CD4-positive, CD25-positive, alpha-beta regulatory T cell (primary cell): ENCODE measurements around the gene UMAD1. TPM values are rescaled to one million over a fixed set of nuclear protein-coding genes. Genes with fewer than 3 reads are reported as not detected.

Experiments
- ATAC-seq, 2 donors: fragments of 150-1000 bp; cut with Tn5 transposase; one replicate each; pipeline ENCODE4 v1.10.0; 2021; ENCODE audit warnings: low read depth in 2 of 2, moderate number of reproducible peaks in 2 of 2, moderate library complexity in 1 of 2
- DNase-seq, 3 donors: peaks; one replicate each; pipeline versions ENCODE4 v3.0.0 to v3.0.0-alpha.2; 2012 to 2022; ENCODE audit warnings: mixed read lengths in 1 of 3
- H3K27ac ChIP-seq: one replicate; pipeline ENCODE4 v1.7.0; 2013; ENCODE audit warnings: mild to moderate bottlenecking, low read length; ENCODE audit not compliant: insufficient read depth, poor library complexity, severe bottlenecking
- H3K27me3 ChIP-seq: one replicate; pipeline ENCODE4 v1.7.0; 2013; ENCODE audit warnings: low read length; ENCODE audit not compliant: control insufficient read depth, insufficient read depth
- H3K36me3 ChIP-seq: one replicate; pipeline ENCODE4 v1.7.0; 2013; ENCODE audit warnings: mild to moderate bottlenecking, low read length, moderate library complexity; ENCODE audit not compliant: control insufficient read depth, insufficient read depth
- H3K4me1 ChIP-seq: 2 replicates; pipeline ENCODE4 v1.7.0; 2013; ENCODE audit warnings: mild to moderate bottlenecking, low read length; ENCODE audit not compliant: insufficient read depth, control insufficient read depth, poor library complexity, severe bottlenecking
- H3K4me3 ChIP-seq: one replicate; pipeline ENCODE4 v1.7.0; 2013; ENCODE audit warnings: low read depth, mild to moderate bottlenecking, low read length, moderate library complexity
- H3K9me3 ChIP-seq, 2 experiments: 1 replicate in 1 of 2; 2 replicates in 1 of 2; pipeline ENCODE4 v1.7.0; 2013; ENCODE audit warnings: low read length in 2 of 2, mild to moderate bottlenecking in 1 of 2, moderate library complexity in 1 of 2; ENCODE audit not compliant: control insufficient read depth in 2 of 2
- H3K27ac Mint-ChIP-seq, 3 donors: one replicate each; pipeline ENCODE4 v1.8.0; 2020 to 2022; ENCODE audit warnings: mild to moderate bottlenecking in 3 of 3, mixed read lengths in 3 of 3, moderate library complexity in 2 of 3
- H3K27me3 Mint-ChIP-seq: one replicate; pipeline ENCODE4 v1.8.0; 2022; ENCODE audit warnings: mild to moderate bottlenecking, mixed read lengths
- H3K36me3 Mint-ChIP-seq: one replicate; pipeline ENCODE4 v1.8.0; 2020; ENCODE audit warnings: mixed read lengths
- H3K4me1 Mint-ChIP-seq, 4 donors: one replicate each; pipeline ENCODE4 v1.8.0; 2020 to 2022; ENCODE audit warnings: mixed read lengths in 4 of 4, mild to moderate bottlenecking in 1 of 4
- H3K4me3 Mint-ChIP-seq, 4 donors: one replicate each; pipeline ENCODE4 v1.8.0; 2020 to 2022; ENCODE audit warnings: mild to moderate bottlenecking in 4 of 4, mixed read lengths in 4 of 4, moderate library complexity in 3 of 4
- H3K9me3 Mint-ChIP-seq, 7 donors: one replicate each; pipeline ENCODE4 v1.8.0; 2020 to 2022; ENCODE audit warnings: mixed read lengths in 7 of 7, mild to moderate bottlenecking in 3 of 7, moderate library complexity in 2 of 7
- polyA plus RNA-seq, 4 donors: library from polyadenylated mRNA; unstranded; fragments of 300-500 nt; fragmentation: Illumina TruSeq; gene quantifications; one replicate each; pipeline ENCODE4 v1.2.3, GENCODE V29; 2021
- total RNA-seq: library from RNA; stranded (reverse); gene quantifications from one replicate; pipeline ENCODE4 v1.2.3, GENCODE V29; 2022

Gene UMAD1
- total and polyA plus RNA-seq, 5 donors from 2014 or later, result 21.5 to 37.3 (median 31.9) TPM

GRCh38 chr7:7792056-7792455, 151.5 kb downstream of the UMAD1 start:
- no peak overlapping the region for H3K4me3 Mint-ChIP-seq
- no peak overlapping the region for H3K27ac Mint-ChIP-seq
- Histone ChIP-seq H3K4me1 (peaks cover 5% of the 10 kb centered on the region), H3K4me3 (no peak overlapping the region), H3K9me3 (no peaks in the 10 kb centered on the region), H3K27me3 (no peaks in the 10 kb centered on the region), H3K36me3 (peaks cover 21% of the 10 kb centered on the region), H3K27ac (no peak overlapping the region)
- ATAC-seq, result no peak
- no peaks in the 10 kb centered on the region for H3K27me3 Mint-ChIP-seq
- peaks cover 8 to 19% (median 13%) of the 10 kb centered on the region in 4 donors for H3K4me1 Mint-ChIP-seq
- H3K36me3 Mint-ChIP-seq, result peaks cover 54% of the 10 kb centered on the region
- H3K9me3 Mint-ChIP-seq, result peaks cover 0 to 4% (median 0%) of the 10 kb centered on the region in 7 donors
- no peak for DNase-seq

- no peak overlapping the region for H3K4me3 ChIP-seq
- no peak overlapping the region for H3K27ac ChIP-seq
- H3K4me1 ChIP-seq, result peaks cover 5% of the 10 kb centered on the region
- Mint-ChIP-seq H3K9me3 (peaks cover 0 to 4% (median 0%) of the 10 kb centered on the region in 7 donors), H3K4me3 (no peak overlapping the region), H3K4me1 (peaks cover 8 to 16% (median 13%) of the 10 kb centered on the region in 4 donors), H3K27ac (no peak overlapping the region), H3K27me3 (no peaks in the 10 kb centered on the region), H3K36me3 (peaks cover 59% of the 10 kb centered on the region)
- DNase-seq, result no peak
- ATAC-seq, result no peak
- no peaks in the 10 kb centered on the region for H3K9me3 ChIP-seq
- no peaks in the 10 kb centered on the region for H3K27me3 ChIP-seq
- H3K36me3 ChIP-seq, result peaks cover 21% of the 10 kb centered on the region
These were observed 152.7 kb downstream of the UMAD1 start for GRCh38 chr7:7793249-7793648.

GRCh38 chr7:7793921-7794320, 153.4 kb downstream of the UMAD1 start:
- Mint-ChIP-seq H3K4me3 (no peak overlapping the region), H3K27ac (no peak overlapping the region), H3K36me3 (peaks cover 60% of the 10 kb centered on the region), H3K4me1 (peaks cover 8 to 18% (median 15%) of the 10 kb centered on the region in 4 donors), H3K27me3 (no peaks in the 10 kb centered on the region), H3K9me3 (peaks cover 0 to 4% (median 0%) of the 10 kb centered on the region in 7 donors)
- no peaks in the 10 kb centered on the region for H3K9me3 ChIP-seq
- no peak overlapping the region for H3K27ac ChIP-seq
- H3K36me3 ChIP-seq, result peaks cover 24% of the 10 kb centered on the region
- no peak overlapping the region for H3K4me3 ChIP-seq
- no peaks in the 10 kb centered on the region for H3K27me3 ChIP-seq
- DNase-seq, result no peak
- H3K4me1 ChIP-seq, result peaks cover 5% of the 10 kb centered on the region
- ATAC-seq, result no peak

GRCh38 chr7:7795203-7795602, 154.7 kb downstream of the UMAD1 start:
- no peaks in the 10 kb centered on the region for H3K27me3 Mint-ChIP-seq
- Histone ChIP-seq H3K4me1 (no peaks in the 10 kb centered on the region), H3K9me3 (no peaks in the 10 kb centered on the region), H3K36me3 (peaks cover 22% of the 10 kb centered on the region), H3K27me3 (no peaks in the 10 kb centered on the region), H3K4me3 (no peak overlapping the region), H3K27ac (no peak overlapping the region)
- ATAC-seq, result no peak
- peaks cover 54% of the 10 kb centered on the region for H3K36me3 Mint-ChIP-seq
- H3K9me3 Mint-ChIP-seq, result peaks cover 0 to 4% (median 0%) of the 10 kb centered on the region in 7 donors
- DNase-seq, result no peak
- peaks cover 5 to 14% (median 8%) of the 10 kb centered on the region in 4 donors for H3K4me1 Mint-ChIP-seq
- no peak overlapping the region for H3K4me3 Mint-ChIP-seq
- no peak overlapping the region for H3K27ac Mint-ChIP-seq

DNA sequence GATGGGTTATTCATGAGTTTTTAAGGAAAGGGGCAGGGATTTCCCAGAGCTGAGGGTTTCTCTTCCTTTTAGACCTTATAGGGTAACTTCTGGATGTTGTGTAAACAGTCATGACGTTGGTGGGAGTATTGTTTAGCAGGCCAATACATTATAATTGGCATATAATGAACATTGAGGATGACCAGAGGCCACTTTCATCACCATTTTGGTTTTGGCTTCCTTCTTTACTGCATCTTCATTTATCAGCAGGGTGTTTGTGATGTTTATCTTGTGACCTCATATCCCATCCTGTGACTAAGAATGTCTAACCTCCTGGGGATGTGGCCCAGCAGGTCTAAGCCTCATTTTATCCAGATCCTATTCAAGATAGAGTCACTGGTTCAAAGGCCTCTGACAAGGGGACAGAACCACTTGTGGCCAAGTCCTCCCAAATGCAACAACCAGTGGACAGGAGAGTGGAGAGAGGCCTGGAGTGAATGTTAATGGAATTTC, 155.1 kb downstream of the UMAD1 start:
- Mint-ChIP-seq H3K4me3 (no peak overlapping the region), H3K27ac (no peak overlapping the region), H3K9me3 (peaks cover 0 to 4% (median 0%) of the 10 kb centered on the region in 7 donors), H3K27me3 (no peaks in the 10 kb centered on the region), H3K36me3 (peaks cover 49% of the 10 kb centered on the region), H3K4me1 (peaks cover 5 to 14% (median 6%) of the 10 kb centered on the region in 4 donors)
- no peaks in the 10 kb centered on the region for H3K9me3 ChIP-seq
- no peaks in the 10 kb centered on the region for H3K4me1 ChIP-seq
- no peak for ATAC-seq
- H3K4me3 ChIP-seq, result no peak overlapping the region
- H3K27ac ChIP-seq, result no peak overlapping the region
- DNase-seq, result no peak
- peaks cover 22% of the 10 kb centered on the region for H3K36me3 ChIP-seq
- H3K27me3 ChIP-seq, result no peaks in the 10 kb centered on the region

DNA sequence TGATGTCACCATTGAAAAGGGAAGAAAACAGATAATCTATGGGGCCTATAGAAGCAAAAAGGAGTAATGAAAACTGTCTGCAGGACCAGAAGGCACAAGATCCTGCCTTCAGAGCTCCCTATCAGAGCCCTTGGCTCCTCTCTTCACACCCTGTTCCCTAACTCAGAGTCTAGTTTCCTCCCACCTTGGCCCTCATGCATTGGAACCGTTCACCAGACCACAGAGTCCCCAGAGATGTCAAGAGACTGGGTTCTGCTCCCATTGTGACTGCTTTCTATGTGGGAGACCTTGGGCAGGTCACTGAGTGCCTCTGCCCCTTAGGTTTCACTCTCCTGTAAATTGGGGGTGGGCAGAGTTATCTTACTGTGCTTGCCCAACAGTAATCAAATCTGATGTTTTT, 158.0 kb downstream of the UMAD1 start:
- H3K27ac Mint-ChIP-seq, result no peak overlapping the region
- Histone ChIP-seq H3K9me3 (no peaks in the 10 kb centered on the region), H3K4me1 (no peaks in the 10 kb centered on the region), H3K36me3 (peaks cover 16% of the 10 kb centered on the region), H3K4me3 (no peak overlapping the region), H3K27ac (no peak overlapping the region), H3K27me3 (no peaks in the 10 kb centered on the region)
- no peaks in the 10 kb centered on the region for H3K27me3 Mint-ChIP-seq
- H3K36me3 Mint-ChIP-seq, result peaks cover 33% of the 10 kb centered on the region
- H3K4me1 Mint-ChIP-seq, result peaks cover 3 to 14% (median 6%) of the 10 kb centered on the region in 4 donors
- no peak overlapping the region for H3K4me3 Mint-ChIP-seq
- no peak for DNase-seq
- peaks cover 0 to 4% (median 0%) of the 10 kb centered on the region in 7 donors for H3K9me3 Mint-ChIP-seq
- no peak for ATAC-seq

GRCh38 chr7:7799138-7799537, 158.6 kb downstream of the UMAD1 start:
- no peaks in the 10 kb centered on the region for H3K27me3 ChIP-seq
- no peaks in the 10 kb centered on the region for H3K4me1 ChIP-seq
- Mint-ChIP-seq H3K27ac (no peak overlapping the region), H3K4me3 (no peak overlapping the region), H3K4me1 (peaks cover 3 to 14% (median 6%) of the 10 kb centered on the region in 4 donors), H3K36me3 (peaks cover 36% of the 10 kb centered on the region), H3K27me3 (no peaks in the 10 kb centered on the region), H3K9me3 (peaks cover 0 to 4% (median 0%) of the 10 kb centered on the region in 7 donors)
- H3K27ac ChIP-seq, result no peak overlapping the region
- H3K4me3 ChIP-seq, result no peak overlapping the region
- no peaks in the 10 kb centered on the region for H3K9me3 ChIP-seq
- ATAC-seq, result no peak
- DNase-seq, result no peak
- peaks cover 16% of the 10 kb centered on the region for H3K36me3 ChIP-seq

DNA sequence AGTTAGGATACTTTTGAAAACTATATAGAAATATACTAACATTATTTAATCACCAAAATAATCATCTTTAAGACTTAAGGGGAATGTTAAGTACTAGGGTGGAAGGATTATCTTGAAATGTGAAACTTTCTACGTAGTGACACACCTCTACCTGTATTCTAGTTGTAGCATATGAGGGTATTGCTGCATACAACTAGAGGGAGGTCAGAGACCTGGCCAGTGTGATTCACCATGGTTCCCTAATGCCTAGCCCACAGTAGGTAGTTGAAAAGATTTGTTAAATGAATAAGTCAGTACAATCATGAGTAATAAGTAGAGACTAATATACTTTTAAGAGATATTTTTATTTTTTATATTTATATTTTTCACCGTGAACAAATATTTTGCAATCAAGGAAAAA, 162.0 kb downstream of the UMAD1 start:
- H3K9me3 ChIP-seq, result no peaks in the 10 kb centered on the region
- H3K36me3 Mint-ChIP-seq, result peaks cover 14% of the 10 kb centered on the region
- peaks cover 0 to 7% (median 0%) of the 10 kb centered on the region in 4 donors for H3K4me1 Mint-ChIP-seq
- no peak overlapping the region for H3K27ac Mint-ChIP-seq
- H3K4me1 ChIP-seq, result no peaks in the 10 kb centered on the region
- H3K27ac ChIP-seq, result no peak overlapping the region
- no peak for DNase-seq
- no peaks in the 10 kb centered on the region for H3K9me3 Mint-ChIP-seq
- ATAC-seq, result no peak
- H3K27me3 Mint-ChIP-seq, result no peaks in the 10 kb centered on the region
- H3K36me3 ChIP-seq, result peaks cover 8% of the 10 kb centered on the region
- H3K4me3 ChIP-seq, result no peak overlapping the region
- H3K27me3 ChIP-seq, result no peaks in the 10 kb centered on the region
- H3K4me3 Mint-ChIP-seq, result no peak overlapping the region
